Endodermal cell (in vitro differentiated cells): Measurements from ENCODE around the gene ARHGAP25. TPM values are rescaled to one million over a fixed set of nuclear protein-coding genes. Genes with fewer than 3 reads are reported as not detected.

ENCODE experiments used
- DNase-seq: peaks from one replicate; pipeline ENCODE4 v3.0.0-alpha.2; 2017
- H3K27ac ChIP-seq: 2 replicates; pipeline ENCODE4 v1.5.1; 2013; ENCODE audit warnings: mild to moderate bottlenecking, low read depth, low read length, moderate library complexity
- H3K27me3 ChIP-seq: 2 replicates; pipeline ENCODE4 v1.6.1; 2013; ENCODE audit warnings: mild to moderate bottlenecking, low read length, moderate library complexity; ENCODE audit not compliant: insufficient read depth, control insufficient read depth, poor library complexity, severe bottlenecking
- H3K36me3 ChIP-seq: 2 replicates; pipeline ENCODE4 v1.7.0; 2013; ENCODE audit warnings: mild to moderate bottlenecking, low read length, moderate library complexity; ENCODE audit not compliant: control insufficient read depth, insufficient read depth
- H3K4me1 ChIP-seq: one replicate; pipeline ENCODE4 v1.7.0; 2013; ENCODE audit warnings: low read length; ENCODE audit not compliant: control insufficient read depth, insufficient read depth
- H3K4me3 ChIP-seq: 2 replicates; pipeline ENCODE4 v1.5.1; 2013; ENCODE audit warnings: mild to moderate bottlenecking, low read length, moderate library complexity
- H3K9ac ChIP-seq: 2 replicates; pipeline ENCODE4 v1.6.1; 2013; ENCODE audit warnings: mild to moderate bottlenecking, low read length, moderate library complexity; ENCODE audit not compliant: poor library complexity, severe bottlenecking; ENCODE audit errors: extremely low read depth
- H3K9me3 ChIP-seq: 2 replicates; pipeline ENCODE4 v1.6.1; 2013; ENCODE audit warnings: mild to moderate bottlenecking, low read length, moderate library complexity; ENCODE audit not compliant: control insufficient read depth
- H3K27ac Mint-ChIP-seq: 2 replicates; pipeline ENCODE4 v1.8.0; 2020; ENCODE audit warnings: mixed read lengths
- H3K27me3 Mint-ChIP-seq: 2 replicates; pipeline ENCODE4 v1.8.0; 2021; ENCODE audit warnings: mild to moderate bottlenecking, mixed read lengths; ENCODE audit not compliant: insufficient read depth
- H3K36me3 Mint-ChIP-seq: 2 replicates; pipeline ENCODE4 v1.8.0; 2020; ENCODE audit warnings: low read depth, mixed read lengths
- H3K4me1 Mint-ChIP-seq: 2 replicates; pipeline ENCODE4 v1.8.0; 2020; ENCODE audit warnings: mixed read lengths
- H3K4me3 Mint-ChIP-seq: 2 replicates; pipeline ENCODE4 v1.8.0; 2020; ENCODE audit warnings: mild to moderate bottlenecking, moderate library complexity, mixed read lengths
- H3K9me3 Mint-ChIP-seq: 2 replicates; pipeline ENCODE4 v1.8.0; 2020; ENCODE audit warnings: mild to moderate bottlenecking, mixed read lengths
- CTCF ChIP-seq: fragments of 200-600 bp; sonication (generic); conservative IDR thresholded peaks from 2 replicates; pipeline ENCODE4 v1.5.0; 2021; ENCODE audit warnings: antibody characterized with exemption, mild to moderate bottlenecking
- WGBS, 2 experiments: methylation state at CpG; one replicate each; pipeline versions ENCODE4 v1.1.5 to v1.1.7; 2013; ENCODE audit warnings: missing lambda C conversion rate in 2 of 2, mixed read lengths in 1 of 2; ENCODE audit not compliant: insufficient coverage in 1 of 2, insufficient read length in 1 of 2; 5-methylcytosine and 5-hydroxymethylcytosine counted together
- total RNA-seq, 2 donors: library from RNA; stranded (reverse); fragmentation: NEBNext Ultra II Directional in 1 of 2; extraction: Animal tissue kit (Norgen Biotek cat#: 25700) in 1 of 2; gene quantifications; 2 replicates in 1 of 2; 3 replicates in 1 of 2; pipeline ENCODE4 v1.2.1, GENCODE V29; 2021

The ARHGAP25 gene
- total RNA-seq, 2 donors from 2014 or later: 0.82 to 2.6 TPM

DNA sequence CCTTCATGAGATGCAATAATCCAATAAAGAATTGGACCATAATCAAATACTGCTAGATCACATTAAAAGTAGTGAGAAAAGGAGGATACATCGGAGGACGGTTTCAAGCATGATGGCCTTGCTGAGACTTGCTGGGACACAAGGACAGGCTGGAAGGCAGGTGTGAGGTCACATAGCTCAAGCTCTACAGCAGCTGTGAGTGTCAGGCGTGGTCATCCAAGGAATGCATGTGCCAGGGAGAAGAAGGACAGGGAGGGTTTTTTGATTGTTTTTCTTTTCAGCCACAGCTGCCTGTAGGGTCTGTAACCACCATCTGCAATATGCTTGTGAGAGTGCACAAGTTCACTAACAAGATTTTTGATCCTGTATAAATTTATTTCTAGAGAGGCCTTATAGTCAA is 79.0 kb downstream of the ARHGAP25 start:
- H3K36me3 Mint-ChIP-seq: no peaks in the 10 kb centered on the region
- no peaks in the 10 kb centered on the region for H3K36me3 ChIP-seq
- H3K27me3 Mint-ChIP-seq: no peaks in the 10 kb centered on the region
- DNase-seq: no peak
- no peak overlapping the region for H3K4me3 ChIP-seq
- no peak overlapping the region for H3K4me3 Mint-ChIP-seq
- TF ChIP-seq CTCF: no peak
- 87 to 90% methylated on average over 3 of the region's 3 CpGs for WGBS, 2 experiments
- no peaks in the 10 kb centered on the region for H3K4me1 ChIP-seq
- peaks cover 5% of the 10 kb centered on the region for H3K4me1 Mint-ChIP-seq
- no peak overlapping the region for H3K27ac Mint-ChIP-seq
- no peaks in the 10 kb centered on the region for H3K27me3 ChIP-seq
- no peaks in the 10 kb centered on the region for H3K9me3 ChIP-seq
- no peaks in the 10 kb centered on the region for H3K9me3 Mint-ChIP-seq
- no peak overlapping the region for H3K27ac ChIP-seq
- H3K9ac ChIP-seq: no peak overlapping the region

DNA sequence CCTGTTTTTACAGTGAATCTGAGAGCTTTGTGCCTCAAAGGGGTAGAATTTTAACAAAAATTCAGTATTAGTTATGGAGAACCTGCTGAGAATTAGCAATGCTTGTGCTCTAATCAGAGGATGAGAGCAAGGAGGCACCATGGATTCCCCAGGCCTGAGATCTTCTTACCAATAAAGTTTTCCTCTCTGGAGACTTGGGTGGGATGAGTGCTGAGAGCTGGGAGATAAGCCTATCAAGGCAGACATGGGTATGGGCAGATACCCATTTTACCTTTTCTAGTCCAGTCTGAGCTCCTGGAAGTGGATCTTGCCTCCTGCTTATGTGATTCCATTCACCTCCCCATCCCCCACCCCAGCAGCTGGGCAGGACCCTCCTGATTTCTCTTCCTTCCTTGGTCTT is 82.7 kb downstream of the ARHGAP25 start:
- Histone ChIP-seq H3K9ac (no peak overlapping the region), H3K9me3 (no peaks in the 10 kb centered on the region), H3K27me3 (no peaks in the 10 kb centered on the region), H3K4me3 (no peak overlapping the region), H3K4me1 (no peaks in the 10 kb centered on the region), H3K27ac (no peak overlapping the region), H3K36me3 (no peaks in the 10 kb centered on the region)
- H3K27ac Mint-ChIP-seq: no peak overlapping the region
- no peak for TF ChIP-seq CTCF
- peaks cover 5% of the 10 kb centered on the region for H3K4me1 Mint-ChIP-seq
- no peak for DNase-seq
- H3K9me3 Mint-ChIP-seq: no peaks in the 10 kb centered on the region
- H3K4me3 Mint-ChIP-seq: no peak overlapping the region
- no peaks in the 10 kb centered on the region for H3K36me3 Mint-ChIP-seq
- H3K27me3 Mint-ChIP-seq: no peaks in the 10 kb centered on the region

GRCh38 chr2:68819556-68819955 is 84.9 kb downstream of the ARHGAP25 start:
- Mint-ChIP-seq H3K4me1 (peaks cover 5% of the 10 kb centered on the region), H3K4me3 (no peak overlapping the region), H3K36me3 (no peaks in the 10 kb centered on the region), H3K27me3 (no peaks in the 10 kb centered on the region), H3K9me3 (no peaks in the 10 kb centered on the region), H3K27ac (no peak overlapping the region)
- no peaks in the 10 kb centered on the region for H3K27me3 ChIP-seq
- TF ChIP-seq CTCF: no peak
- H3K9ac ChIP-seq: no peak overlapping the region
- H3K4me1 ChIP-seq: no peaks in the 10 kb centered on the region
- H3K9me3 ChIP-seq: no peaks in the 10 kb centered on the region
- no peaks in the 10 kb centered on the region for H3K36me3 ChIP-seq
- H3K27ac ChIP-seq: no peak overlapping the region
- no peak overlapping the region for H3K4me3 ChIP-seq
- 86 to 94% methylated on average over 4 to 5 of the region's 6 CpGs for WGBS, 2 experiments
- no peak for DNase-seq
